Glomerular endothelial cell (primary cell): Measurements from ENCODE around the gene PRKG1. TPM values are rescaled to one million over a fixed set of nuclear protein-coding genes. Genes with fewer than 3 reads are reported as not detected.

Experiments used
- DNase-seq: peaks from one replicate; pipeline ENCODE4 v3.0.0-alpha.2; 2011; ENCODE audit warnings: low read depth, low spot score; ENCODE audit errors: extremely low read depth
- total RNA-seq: library from RNA; depleted of rRNA; stranded (reverse); fragments of >200 nt; gene quantifications from 2 replicates; pipeline ENCODE4 v1.2.3, GENCODE V29; 2015

The PRKG1 gene
- total RNA-seq, 1 donor from 2014 or later = 4.9 TPM

DNA sequence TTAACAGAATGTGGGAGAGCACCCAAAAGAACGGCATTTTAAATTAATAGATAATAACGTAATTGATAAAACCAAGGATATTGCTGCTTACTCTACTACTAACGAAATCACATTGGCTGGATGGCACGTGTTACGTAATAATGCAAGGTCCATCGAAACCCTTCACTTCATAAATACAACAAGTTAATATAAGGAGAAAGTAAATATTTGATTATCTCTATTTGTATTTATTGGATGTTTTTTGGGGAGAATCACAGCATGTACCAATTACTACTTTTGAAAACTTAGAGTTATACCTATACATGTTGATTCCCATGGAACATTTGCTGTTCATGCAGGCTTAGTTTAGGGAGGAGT, 1.6 kb downstream of the PRKG1 start:
- DNase-seq = no peak

DNA sequence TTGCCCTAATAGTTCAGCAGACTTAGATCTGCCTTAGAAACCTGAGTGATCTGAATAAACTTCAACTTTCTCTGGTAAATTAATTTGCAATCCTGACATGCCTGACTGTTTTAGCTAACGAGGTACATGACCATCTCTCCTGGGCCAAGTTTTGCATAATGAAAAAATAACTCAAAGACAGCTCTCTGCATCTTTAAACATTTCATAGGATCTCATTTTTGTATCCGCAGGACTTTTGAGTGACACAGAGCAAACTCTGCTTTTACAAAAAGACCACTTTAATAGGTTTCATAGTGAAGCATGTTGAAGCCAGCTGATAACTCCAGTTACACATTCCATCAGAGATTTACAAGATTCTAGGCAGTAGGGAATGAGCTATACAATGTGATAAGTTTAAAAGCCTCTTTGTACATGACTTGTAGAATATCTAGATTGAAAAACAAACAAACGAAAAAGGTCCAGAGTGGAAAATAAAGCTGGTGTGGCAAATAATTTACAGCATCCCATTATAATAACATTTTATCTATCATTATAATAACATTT, 2.1 kb downstream of the PRKG1 start:
- no peak for DNase-seq

DNA sequence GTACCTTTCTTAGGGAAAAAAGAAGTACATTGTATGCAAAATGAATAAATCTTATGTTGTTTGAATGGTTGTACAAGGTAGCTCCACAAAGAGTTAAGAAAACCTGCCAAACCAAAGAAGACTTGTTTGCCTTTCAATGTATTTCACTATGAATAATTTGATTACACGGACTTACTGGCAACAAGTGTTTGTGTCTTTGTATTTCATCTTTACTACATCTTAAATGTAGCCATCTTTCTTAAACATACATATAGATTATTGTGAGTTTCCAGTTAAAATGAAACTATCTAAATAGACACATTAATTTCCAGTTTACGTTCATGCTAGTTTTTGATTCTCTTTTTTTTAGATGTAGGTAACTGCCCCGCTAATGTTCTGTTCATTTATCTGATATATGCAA, 2.8 kb downstream of the PRKG1 start:
- no peak for DNase-seq

DNA sequence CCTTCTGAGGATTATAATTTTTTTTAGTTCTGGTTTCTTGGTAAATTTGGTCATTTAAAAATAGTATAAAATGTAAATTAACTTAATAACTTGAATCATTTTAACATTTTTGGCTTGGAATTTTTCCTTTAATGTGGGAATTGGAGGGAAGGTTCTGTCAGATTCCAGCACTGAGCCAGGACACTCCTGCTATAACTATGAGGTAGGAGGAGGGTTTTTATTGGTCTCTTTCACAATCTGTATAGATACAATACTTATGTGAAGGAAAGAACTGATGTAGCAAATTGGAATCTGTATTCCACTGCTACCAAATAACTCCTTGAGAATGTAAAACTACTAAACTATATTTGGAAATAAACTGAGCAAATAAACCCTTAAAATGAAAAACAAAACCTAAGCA, 3.2 kb downstream of the PRKG1 start:
- DNase-seq = no peak

DNA sequence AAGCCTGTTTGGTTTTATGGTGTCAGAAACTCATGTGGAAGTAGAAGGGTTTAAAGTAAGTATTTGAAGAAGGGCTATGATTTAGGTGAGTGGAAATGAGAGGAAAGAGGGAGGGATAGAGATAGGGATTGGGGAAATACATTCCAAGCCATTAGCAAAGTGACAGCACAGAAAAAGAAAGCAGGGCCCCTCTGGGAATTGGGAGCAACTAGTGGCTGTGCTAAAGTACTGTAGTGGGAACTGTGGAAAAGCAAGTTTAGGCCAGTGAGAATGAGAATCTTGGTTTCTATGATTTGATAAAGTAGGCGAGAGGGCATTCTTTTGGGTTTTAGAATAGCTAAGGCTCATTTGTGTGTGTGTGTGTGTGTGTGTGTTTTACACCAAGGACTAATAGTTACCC, 5.0 kb downstream of the PRKG1 start:
- no peak for DNase-seq

DNA sequence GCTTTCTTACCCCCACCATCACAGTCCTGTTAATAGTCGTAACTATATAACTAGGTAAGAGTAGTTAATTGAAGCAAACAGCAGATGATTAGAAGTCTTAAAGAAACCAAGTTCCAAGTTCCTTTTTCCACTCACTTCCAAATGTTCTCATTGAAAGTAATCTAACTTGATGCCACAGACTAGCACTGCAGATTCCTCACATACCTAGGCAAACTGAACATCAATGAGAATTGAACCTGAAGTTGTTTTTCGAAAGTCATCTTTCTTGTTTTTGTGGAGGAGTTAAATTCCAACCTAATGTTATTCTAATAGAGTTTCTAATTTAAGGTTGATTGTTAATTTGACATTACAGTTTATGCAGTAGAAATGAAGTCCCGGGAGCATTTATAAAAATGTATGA, 5.5 kb downstream of the PRKG1 start:
- DNase-seq = no peak

DNA sequence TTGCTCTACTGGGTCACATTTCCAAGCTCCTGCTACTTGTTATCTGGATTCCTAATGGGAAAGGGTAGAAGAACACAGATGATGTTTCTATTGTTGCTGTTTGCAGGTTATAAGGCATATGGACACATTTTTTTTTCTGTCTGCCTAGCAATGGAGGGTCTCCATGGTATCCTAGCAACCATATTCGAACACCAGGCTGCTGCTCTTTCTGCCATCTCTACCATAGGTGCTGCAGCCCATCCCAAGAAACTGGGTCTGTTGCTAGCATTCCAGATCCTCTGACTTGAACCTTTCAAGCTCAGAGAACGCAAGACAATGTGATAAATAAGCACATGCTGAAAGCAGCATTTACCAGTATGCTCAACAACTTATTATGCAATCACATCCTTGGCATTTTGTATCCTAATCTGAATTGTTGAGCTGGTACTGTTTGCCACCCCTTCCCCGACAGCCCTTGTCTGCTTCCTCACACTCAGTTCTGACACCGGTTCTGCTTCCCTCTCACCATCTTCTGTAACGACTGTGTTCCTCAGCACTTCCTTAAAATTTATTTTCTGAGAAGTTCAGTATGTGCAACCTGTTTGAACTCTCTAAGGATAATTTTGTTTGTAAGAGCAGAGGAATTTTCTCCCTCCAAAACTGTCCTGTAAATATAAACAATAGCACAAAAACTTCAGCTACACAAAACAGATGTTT, 6.2 kb downstream of the PRKG1 start:
- no peak for DNase-seq

DNA sequence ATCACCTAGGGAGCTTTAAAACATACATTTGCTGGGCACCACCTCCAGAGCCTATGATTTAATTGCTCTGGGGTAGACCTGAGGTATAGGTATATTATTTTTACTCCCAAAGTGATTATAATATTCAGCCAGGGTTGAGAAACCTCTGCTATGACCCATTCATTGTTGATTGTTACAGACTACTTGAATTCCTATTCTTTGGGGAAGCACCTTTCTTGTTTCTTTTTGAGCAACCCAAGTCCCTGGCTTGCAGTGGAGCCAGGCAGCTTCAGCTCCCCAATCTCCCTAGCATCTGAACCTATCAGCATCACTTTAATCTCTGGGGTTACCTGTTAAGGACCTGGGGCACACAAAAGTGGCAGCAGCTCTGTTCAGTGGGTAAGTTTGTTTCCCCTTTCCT, 8.6 kb downstream of the PRKG1 start:
- no peak for DNase-seq

DNA sequence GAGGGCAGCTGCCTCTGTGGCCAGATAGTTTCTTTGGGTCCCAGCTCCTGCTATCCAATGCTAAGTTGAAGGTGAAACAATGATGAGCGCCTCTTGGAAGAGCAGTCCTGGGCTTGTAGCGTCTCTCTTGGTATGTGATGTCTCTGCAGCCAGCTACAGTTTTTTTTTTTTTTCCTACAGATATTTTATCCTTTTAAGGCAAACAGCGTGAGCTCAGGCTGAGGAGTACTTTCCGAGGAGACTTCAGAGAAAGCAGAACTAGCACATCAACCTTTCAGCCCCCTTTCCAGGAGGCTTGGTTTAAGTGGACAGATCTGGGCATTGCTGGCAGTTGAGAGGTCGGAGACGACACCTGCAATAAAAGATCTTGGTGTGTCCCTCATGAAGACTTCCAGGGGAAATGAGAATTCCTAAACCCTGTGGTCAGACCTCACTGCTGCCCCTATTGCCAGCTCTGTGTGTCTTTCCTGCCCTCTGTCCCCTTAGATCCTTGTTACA, 9.1 kb downstream of the PRKG1 start:
- no peak for DNase-seq

DNA sequence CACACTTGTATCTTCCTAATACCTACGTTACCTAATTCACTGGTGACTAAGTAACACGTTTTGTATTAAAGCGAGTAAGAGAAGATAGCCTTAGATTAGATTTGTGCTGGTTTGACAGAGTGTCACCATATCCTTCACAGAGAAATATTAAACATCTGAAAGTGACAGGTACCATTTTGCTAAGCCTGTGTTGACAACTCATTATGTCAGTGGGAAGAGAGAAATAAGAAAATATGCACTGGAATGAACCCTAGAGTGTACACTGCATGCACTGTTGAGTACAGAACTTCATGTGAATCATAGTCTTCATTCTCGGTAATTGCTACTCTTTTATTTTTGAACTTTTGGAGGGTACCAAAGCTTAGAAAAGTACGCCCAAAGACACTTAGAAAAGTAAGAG, 10.9 kb downstream of the PRKG1 start:
- DNase-seq = no peak

DNA sequence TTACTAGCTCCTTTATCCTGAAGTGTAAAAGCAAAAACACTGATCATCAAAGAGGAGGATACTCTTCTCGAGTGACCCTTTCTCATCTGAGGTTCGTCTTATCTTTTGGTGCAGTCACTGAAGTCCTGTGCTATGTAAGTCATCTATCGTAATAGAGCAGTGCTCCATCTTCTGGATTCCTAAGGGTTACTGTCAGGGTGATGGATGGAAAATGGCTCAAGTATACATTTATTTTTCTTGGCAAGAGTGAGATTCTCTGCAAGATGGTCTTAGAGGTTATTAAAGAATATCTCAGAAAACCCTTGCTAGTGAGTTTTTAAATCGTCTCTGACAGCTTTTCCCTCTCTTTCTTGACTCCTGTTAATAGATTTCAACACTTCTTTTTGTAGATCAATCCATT, 12.4 kb downstream of the PRKG1 start:
- no peak for DNase-seq

DNA sequence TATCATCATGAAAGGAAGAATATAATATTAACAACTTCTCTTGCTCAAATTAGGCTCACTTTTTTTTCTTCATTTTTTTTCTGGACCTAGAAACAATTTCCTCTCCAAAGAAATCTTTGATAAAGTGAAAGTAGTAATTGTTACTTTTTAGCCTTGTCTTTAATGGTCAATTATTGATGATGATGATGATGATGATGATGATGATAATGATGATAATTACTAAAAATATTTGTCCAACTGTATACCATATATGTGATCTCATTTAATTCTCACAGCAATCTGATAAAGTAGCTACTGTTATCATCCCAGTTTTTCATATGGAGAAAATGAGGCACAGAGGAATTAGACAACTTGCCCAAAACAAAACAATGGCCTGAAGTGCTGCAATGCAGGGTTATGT, 12.8 kb downstream of the PRKG1 start:
- no peak for DNase-seq

DNA sequence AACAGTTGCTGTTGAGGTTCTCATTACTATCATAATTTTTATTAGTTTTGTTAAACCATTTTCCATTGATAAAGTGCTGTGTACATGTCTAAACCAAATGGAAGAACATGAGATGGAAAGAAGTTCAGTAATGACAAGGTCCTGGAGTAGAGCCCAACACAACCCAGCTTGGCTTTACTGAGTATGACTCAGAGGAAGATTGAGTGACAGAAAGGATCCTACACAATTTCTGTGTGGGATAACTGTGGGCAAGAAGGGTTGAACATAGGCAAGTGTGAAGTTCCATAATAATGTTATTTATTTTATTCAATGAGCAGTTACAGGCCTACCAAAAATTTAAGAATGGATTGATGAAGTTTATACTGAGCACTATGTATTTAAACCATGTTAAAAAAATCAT, 15.9 kb downstream of the PRKG1 start:
- no peak for DNase-seq

DNA sequence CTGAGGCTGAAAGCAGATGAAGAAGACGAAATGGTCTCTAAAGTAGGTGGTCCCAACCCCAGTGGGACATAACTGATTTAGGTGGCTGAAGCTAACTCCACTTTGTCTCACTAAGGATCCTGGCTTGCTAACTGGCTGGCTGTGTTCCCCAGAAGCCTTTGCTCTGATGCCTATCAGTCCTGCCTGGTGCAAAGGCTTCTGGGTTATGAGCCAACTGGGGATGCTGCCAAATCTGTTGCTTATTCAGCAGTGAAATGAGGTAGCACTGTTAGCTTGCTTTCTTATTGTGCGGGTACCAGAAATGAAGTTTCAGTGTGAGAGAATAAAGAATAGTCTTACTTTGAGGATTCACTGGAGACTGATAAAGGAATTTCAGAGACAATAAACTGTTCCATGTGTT, 18.1 kb downstream of the PRKG1 start:
- DNase-seq = no peak

DNA sequence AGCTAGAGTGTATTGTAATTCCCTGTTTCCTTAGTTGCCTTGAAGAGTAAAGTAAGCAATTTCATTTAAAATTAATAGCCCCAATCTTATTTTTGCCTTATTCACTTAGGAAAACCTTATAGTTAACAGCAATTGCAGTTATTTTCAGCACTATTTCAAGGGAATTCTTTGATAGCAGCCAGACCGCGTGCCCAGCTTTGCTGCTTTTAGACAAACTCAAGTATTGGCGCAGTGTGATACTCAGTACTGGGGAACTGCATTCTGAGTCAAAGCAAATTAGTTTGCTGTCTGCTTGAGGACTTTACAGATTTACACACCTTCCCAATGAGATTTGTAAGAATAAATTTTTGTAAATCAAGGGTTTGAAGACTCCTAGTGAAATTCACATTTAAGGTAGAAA, 21.2 kb downstream of the PRKG1 start:
- no peak for DNase-seq

DNA sequence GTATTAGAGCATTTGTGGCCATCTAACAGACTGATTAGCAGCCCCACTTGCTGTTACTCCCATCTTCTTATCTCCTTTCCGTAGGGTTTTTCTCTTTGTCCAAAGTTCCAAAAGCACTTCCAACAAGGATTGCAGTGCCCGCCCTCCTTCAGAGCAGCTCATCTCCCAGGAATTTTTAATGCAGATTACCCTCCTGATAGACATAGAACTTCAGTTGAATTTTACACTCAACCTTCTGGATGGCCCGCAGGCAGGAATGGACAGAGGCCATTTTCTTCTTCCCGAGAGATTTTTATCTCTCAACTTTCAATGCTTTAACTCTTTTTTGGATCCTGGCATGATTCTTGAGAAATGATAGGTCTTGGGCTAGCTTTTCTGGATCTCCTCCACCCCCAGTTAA, 23.3 kb downstream of the PRKG1 start:
- DNase-seq = no peak

DNA sequence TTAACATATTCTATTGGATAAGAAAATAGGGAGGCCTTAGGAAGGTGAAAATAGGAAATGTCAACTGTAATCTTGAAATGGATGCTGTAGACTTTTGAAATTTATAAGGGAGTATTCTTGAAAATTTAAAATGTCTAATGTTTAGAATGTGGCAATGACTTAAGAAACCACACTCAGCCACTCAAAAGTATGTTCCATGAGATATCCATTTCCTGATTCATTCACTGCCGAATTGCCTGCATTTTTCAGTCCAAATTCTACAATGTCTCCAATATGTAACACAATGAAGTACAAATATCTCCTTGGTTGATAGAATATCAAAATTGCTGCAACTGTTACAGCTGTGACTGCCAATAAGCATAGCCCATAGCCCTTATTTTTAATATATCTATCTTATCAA, 25.9 kb downstream of the PRKG1 start:
- no peak for DNase-seq

DNA sequence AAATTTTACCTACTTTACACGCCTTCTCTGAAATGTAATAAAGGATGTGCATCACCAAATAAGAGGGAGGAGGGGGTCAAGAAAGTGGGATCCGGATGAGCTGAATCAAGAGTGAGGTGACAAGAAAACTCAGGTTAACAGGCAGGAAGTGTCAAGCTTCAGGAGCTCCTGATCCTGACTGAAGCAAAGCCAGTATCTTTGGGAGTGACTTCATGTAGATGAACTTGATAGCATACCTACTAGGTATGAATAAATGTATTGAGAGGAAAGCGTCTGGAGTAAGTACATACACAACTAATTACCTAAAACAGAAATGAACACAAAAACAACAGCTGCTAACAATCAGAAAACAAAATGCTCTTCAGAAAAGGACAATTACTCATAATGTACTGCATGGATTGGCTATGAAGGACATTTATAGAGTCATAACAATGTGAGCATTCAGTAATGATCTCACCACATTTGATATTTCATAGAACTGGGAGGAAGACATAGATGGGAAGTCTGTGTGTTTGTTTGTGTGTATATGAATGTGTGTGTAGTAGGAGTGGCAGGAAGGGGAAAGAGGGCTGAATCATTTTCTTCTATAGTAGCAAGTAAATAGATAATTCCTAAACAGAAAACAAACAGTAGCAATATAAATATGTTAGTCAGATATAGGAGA, 29.4 kb downstream of the PRKG1 start:
- DNase-seq = no peak

DNA sequence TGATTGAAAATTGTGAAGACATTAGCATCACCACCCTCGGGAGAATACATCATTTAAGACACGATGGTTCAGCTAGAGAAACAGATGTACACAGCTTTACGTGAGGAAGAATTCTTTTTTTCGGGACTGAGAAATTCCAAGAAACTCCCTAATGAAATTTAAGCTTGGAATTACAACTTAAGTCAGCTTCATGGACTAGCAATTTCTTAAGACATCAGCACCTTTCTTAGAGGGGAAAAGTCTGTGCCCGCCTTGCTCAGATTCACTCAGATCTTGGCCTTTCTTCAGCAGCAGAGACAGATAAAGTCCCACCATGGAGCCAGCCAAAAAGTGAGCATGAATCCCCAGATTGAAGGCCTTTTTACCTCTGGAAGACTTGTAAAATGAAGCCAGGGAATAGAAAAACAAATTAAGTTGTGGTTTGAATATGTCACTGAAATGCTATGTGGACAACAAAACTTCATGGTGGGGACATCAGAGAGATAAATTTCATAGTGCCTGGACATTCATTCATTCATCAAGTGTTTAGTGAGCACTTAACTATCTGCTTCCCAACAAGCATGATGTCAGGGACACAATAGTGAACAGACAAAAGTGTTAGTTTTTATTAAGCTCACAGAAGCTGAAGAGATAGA, 32.1 kb downstream of the PRKG1 start:
- no peak for DNase-seq

DNA sequence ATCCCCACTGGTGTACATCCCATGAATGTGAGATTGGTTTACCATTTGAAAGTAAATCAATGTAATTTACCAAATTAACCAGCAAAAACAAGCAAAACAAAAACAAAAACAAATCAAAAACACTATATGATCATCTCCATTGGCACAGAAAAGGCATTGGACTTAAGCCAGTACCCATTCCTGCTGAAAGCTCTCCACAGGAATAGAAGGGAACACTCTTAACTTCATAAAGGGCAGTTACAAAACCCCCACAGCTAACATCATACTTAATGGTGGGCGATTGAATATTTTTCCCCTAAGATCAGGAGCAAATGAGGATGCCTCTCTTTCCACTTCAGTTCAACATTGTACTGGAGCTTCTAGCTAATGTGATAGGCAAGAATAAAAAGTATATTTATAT, 34.1 kb downstream of the PRKG1 start:
- no peak for DNase-seq

DNA sequence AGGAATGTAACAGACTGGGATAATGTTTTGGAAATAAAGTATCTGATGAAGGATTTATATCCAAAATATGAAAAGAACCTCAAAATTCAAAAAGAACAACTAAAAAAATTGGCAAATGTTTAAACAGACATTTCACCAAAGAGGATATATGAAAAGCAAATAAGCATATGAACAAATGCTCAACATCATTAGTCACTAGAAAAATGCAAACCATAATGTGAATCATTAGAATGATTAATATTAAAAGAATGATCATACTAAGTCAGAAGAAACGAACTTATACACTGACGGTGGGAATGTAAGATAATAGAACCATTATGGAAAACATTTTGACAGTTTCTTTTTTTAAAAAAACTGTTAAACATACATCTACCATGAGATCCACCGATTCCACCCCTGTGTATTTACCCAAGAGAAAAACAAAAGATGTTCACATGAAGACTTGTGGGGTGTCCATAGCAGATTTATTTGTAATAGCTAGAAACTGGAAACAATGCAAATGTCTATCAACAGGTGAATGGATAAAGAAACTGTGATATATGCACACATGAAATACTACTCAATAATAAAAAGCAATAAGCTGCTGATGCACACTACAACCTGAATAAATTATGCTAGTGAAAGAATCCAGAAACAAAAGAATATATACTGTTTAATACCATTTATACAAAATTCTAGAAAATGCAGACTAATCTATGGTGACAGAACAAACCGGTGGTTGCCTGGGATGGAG, 35.7 kb downstream of the PRKG1 start:
- no peak for DNase-seq
